ENCODE data around the gene COX8C.

DNA sequence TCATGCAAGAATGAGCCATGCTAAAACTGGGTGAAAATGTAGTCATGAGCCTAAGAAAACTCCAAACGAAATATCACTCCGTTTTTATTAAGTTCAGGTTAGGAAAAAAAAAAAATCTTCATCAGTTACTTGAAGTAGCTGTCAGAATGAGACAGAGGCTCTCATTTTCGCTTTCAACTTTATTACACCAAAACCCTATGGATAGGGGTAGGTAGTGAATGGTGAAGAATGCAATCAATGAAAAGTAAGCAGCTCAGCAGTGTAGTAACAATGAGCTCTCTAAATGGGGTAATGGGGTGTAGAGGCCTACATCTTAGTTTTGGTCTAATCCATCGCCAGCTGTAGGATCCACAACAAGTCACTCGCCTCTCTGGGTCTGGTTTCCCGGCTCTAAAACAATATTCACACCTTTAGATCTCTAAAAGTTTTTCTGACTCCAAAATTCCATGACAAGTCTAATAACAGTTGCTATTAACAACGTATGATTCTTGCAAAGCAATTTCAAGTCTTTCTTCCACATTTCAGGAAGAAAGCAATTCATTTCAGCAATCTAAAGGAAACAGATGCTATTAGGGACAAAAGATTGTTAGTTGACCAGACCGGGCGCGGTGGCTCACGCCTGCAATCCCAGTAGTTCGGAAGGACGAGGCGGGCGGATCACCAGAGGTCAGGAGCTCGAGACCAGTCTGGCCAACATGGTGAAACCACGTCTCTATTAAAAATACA lies 15.8 kb upstream of the COX8C start:
- TF ChIP-seq GATA2 (IDR thresholded peaks at IDR 0.05; ENCODE audit: low read depth, low read length) (no peak), GATA3 (IDR thresholded peaks at IDR 0.05; ENCODE audit: low read depth, low read length) (no peak)

Data from SH-SY5Y (cell line).